HEK293 (cell line): Measurements from ENCODE around the gene LRP3.

Experiments
- HOXD13 ChIP-seq: sonication (generic); formaldehyde crosslinking; IDR thresholded peaks from 2 replicates; pipeline ENCODE4 v1.8.0; 2022; ENCODE audit warnings: missing genetic modification reagents, borderline replicate concordance
- ZNF274 ChIP-seq, 2 experiments: fragments of 200-500 bp in 1 of 2; fragments of 450-650 bp in 1 of 2; sonication (Bioruptor generic) in 1 of 2; formaldehyde crosslinking in 1 of 2; IDR thresholded peaks; 2 replicates each; pipeline versions ENCODE4 v1.5.1 to v1.6.1; 2014 to 2016; ENCODE audit warnings: borderline replicate concordance in 1 of 2, inconsistent platforms in 1 of 2, low read length in 1 of 2, missing biosample characterization in 1 of 2, missing genetic modification characterization in 1 of 2
- ZNF292 ChIP-seq: fragments of 450-650 bp; formaldehyde crosslinking; IDR thresholded peaks from 2 replicates; pipeline ENCODE4 v1.5.1; 2016; ENCODE audit warnings: low read depth, missing biosample characterization, missing genetic modification characterization, borderline replicate concordance
- ZNF558 ChIP-seq: fragments of 450-650 bp; formaldehyde crosslinking; IDR thresholded peaks from 2 replicates; pipeline ENCODE4 v1.5.1; 2016; ENCODE audit warnings: missing biosample characterization, missing genetic modification characterization
- ZNF792 ChIP-seq: fragments of 450-650 bp; formaldehyde crosslinking; IDR thresholded peaks from 2 replicates; pipeline ENCODE4 v1.5.1; 2016; ENCODE audit warnings: missing biosample characterization, missing genetic modification characterization
- TF ChIP-seq, protein P1 (sequence below): fragments of 450-650 bp; formaldehyde crosslinking; IDR thresholded peaks from 2 replicates; pipeline ENCODE4 v1.5.1; 2016; ENCODE audit warnings: missing biosample characterization, missing genetic modification characterization, low read depth
- TF ChIP-seq, protein P2 (sequence below): fragments of 450-650 bp; formaldehyde crosslinking; IDR thresholded peaks from 2 replicates; pipeline ENCODE4 v1.5.1; 2016; ENCODE audit warnings: missing biosample characterization, missing genetic modification characterization
- TF ChIP-seq, protein P3 (sequence below): fragments of 450-650 bp; formaldehyde crosslinking; IDR thresholded peaks from 2 replicates; pipeline ENCODE4 v1.5.1; 2017; ENCODE audit warnings: missing biosample characterization, missing genetic modification characterization
- TF ChIP-seq, protein P4 (sequence below): fragments of 450-650 bp; formaldehyde crosslinking; IDR thresholded peaks from 2 replicates; pipeline ENCODE4 v1.5.1; 2016; ENCODE audit warnings: missing biosample characterization, missing genetic modification characterization
- TF ChIP-seq, protein P5 (sequence below): fragments of 450-650 bp; formaldehyde crosslinking; IDR thresholded peaks from 2 replicates; pipeline ENCODE4 v1.5.1; 2016; ENCODE audit warnings: missing biosample characterization, missing genetic modification characterization, borderline replicate concordance
- TF ChIP-seq, protein P6 (sequence below): fragments of 450-650 bp; formaldehyde crosslinking; IDR thresholded peaks from 2 replicates; pipeline ENCODE4 v1.5.1; 2016; ENCODE audit warnings: missing biosample characterization, missing genetic modification characterization

DNA sequence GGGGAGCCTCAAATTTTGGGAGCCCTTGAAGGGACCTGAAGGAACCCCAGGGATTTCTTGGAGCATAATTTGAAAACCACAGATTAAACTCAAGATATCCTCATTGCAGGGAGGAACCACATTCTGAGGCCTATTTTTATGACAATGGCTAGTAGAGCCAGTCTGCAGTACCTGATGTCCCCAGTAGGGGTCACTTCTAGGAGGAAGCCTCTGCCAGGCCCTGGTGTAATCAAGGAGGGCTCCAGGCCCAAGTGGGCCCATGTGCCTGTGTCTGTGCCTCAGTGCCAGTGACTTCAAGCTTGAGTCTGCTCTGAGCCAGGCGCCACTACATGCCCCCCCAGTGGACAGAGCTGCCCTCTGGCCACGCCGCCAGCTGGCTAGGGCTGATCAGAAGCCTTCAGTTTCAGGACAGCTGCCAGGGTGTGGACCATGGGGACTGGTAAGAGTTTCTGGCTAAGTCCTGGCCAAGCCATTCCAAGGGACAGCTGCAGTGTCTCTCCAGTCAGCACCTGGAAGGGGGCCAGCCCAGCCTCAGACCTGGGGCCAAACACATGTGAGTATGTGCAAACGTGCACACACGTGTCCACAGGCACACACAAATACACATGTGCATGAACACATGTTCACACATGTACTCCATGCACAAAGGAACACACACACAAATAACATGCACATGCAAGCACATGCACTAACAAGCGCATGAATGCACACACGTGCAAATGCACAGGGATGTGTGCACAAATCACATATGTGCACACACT lies 52.0 kb downstream of the LRP3 start:
- TF ChIP-seq, protein P1, sequence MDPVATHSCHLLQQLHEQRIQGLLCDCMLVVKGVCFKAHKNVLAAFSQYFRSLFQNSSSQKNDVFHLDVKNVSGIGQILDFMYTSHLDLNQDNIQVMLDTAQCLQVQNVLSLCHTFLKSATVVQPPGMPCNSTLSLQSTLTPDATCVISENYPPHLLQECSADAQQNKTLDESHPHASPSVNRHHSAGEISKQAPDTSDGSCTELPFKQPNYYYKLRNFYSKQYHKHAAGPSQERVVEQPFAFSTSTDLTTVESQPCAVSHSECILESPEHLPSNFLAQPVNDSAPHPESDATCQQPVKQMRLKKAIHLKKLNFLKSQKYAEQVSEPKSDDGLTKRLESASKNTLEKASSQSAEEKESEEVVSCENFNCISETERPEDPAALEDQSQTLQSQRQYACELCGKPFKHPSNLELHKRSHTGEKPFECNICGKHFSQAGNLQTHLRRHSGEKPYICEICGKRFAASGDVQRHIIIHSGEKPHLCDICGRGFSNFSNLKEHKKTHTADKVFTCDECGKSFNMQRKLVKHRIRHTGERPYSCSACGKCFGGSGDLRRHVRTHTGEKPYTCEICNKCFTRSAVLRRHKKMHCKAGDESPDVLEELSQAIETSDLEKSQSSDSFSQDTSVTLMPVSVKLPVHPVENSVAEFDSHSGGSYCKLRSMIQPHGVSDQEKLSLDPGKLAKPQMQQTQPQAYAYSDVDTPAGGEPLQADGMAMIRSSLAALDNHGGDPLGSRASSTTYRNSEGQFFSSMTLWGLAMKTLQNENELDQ (tag by site-specific recombination) = no peak
- TF ChIP-seq HOXD13 (no peak), ZNF792 (tag by site-specific recombination) (no peak), ZNF274 (IDR thresholded peaks at IDR 0.05; ENCODE audit: low read length) (no peak), ZNF274 (tag by site-specific recombination; IDR thresholded peaks at IDR 0.05; ENCODE audit: borderline replicate concordance) (no peak), ZNF292 (tag by site-specific recombination) (no peak), ZNF558 (tag by site-specific recombination) (no peak)
- TF ChIP-seq, protein P2, sequence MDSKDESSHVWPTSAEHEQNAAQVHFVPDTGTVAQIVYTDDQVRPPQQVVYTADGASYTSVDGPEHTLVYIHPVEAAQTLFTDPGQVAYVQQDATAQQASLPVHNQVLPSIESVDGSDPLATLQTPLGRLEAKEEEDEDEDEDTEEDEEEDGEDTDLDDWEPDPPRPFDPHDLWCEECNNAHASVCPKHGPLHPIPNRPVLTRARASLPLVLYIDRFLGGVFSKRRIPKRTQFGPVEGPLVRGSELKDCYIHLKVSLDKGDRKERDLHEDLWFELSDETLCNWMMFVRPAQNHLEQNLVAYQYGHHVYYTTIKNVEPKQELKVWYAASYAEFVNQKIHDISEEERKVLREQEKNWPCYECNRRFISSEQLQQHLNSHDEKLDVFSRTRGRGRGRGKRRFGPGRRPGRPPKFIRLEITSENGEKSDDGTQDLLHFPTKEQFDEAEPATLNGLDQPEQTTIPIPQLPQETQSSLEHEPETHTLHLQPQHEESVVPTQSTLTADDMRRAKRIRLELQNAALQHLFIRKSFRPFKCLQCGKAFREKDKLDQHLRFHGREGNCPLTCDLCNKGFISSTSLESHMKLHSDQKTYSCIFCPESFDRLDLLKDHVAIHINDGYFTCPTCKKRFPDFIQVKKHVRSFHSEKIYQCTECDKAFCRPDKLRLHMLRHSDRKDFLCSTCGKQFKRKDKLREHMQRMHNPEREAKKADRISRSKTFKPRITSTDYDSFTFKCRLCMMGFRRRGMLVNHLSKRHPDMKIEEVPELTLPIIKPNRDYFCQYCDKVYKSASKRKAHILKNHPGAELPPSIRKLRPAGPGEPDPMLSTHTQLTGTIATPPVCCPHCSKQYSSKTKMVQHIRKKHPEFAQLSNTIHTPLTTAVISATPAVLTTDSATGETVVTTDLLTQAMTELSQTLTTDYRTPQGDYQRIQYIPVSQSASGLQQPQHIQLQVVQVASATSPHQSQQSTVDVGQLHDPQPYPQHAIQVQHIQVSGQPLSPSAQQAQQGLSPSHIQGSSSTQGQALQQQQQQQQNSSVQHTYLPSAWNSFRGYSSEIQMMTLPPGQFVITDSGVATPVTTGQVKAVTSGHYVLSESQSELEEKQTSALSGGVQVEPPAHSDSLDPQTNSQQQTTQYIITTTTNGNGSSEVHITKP (tag by site-specific recombination) = no peak
- TF ChIP-seq, protein P3, sequence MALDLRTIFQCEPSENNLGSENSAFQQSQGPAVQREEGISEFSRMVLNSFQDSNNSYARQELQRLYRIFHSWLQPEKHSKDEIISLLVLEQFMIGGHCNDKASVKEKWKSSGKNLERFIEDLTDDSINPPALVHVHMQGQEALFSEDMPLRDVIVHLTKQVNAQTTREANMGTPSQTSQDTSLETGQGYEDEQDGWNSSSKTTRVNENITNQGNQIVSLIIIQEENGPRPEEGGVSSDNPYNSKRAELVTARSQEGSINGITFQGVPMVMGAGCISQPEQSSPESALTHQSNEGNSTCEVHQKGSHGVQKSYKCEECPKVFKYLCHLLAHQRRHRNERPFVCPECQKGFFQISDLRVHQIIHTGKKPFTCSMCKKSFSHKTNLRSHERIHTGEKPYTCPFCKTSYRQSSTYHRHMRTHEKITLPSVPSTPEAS (tag by site-specific recombination) = peak; percentile 83
- TF ChIP-seq, protein P4, sequence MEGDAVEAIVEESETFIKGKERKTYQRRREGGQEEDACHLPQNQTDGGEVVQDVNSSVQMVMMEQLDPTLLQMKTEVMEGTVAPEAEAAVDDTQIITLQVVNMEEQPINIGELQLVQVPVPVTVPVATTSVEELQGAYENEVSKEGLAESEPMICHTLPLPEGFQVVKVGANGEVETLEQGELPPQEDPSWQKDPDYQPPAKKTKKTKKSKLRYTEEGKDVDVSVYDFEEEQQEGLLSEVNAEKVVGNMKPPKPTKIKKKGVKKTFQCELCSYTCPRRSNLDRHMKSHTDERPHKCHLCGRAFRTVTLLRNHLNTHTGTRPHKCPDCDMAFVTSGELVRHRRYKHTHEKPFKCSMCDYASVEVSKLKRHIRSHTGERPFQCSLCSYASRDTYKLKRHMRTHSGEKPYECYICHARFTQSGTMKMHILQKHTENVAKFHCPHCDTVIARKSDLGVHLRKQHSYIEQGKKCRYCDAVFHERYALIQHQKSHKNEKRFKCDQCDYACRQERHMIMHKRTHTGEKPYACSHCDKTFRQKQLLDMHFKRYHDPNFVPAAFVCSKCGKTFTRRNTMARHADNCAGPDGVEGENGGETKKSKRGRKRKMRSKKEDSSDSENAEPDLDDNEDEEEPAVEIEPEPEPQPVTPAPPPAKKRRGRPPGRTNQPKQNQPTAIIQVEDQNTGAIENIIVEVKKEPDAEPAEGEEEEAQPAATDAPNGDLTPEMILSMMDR (tag by site-specific recombination) = peak; percentile 69
- TF ChIP-seq, protein P5, sequence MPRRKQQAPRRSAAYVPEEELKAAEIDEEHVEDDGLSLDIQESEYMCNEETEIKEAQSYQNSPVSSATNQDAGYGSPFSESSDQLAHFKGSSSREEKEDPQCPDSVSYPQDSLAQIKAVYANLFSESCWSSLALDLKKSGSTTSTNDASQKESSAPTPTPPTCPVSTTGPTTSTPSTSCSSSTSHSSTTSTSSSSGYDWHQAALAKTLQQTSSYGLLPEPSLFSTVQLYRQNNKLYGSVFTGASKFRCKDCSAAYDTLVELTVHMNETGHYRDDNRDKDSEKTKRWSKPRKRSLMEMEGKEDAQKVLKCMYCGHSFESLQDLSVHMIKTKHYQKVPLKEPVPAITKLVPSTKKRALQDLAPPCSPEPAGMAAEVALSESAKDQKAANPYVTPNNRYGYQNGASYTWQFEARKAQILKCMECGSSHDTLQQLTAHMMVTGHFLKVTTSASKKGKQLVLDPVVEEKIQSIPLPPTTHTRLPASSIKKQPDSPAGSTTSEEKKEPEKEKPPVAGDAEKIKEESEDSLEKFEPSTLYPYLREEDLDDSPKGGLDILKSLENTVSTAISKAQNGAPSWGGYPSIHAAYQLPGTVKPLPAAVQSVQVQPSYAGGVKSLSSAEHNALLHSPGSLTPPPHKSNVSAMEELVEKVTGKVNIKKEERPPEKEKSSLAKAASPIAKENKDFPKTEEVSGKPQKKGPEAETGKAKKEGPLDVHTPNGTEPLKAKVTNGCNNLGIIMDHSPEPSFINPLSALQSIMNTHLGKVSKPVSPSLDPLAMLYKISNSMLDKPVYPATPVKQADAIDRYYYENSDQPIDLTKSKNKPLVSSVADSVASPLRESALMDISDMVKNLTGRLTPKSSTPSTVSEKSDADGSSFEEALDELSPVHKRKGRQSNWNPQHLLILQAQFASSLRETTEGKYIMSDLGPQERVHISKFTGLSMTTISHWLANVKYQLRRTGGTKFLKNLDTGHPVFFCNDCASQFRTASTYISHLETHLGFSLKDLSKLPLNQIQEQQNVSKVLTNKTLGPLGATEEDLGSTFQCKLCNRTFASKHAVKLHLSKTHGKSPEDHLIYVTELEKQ (tag by site-specific recombination) = no peak
- TF ChIP-seq, protein P6, sequence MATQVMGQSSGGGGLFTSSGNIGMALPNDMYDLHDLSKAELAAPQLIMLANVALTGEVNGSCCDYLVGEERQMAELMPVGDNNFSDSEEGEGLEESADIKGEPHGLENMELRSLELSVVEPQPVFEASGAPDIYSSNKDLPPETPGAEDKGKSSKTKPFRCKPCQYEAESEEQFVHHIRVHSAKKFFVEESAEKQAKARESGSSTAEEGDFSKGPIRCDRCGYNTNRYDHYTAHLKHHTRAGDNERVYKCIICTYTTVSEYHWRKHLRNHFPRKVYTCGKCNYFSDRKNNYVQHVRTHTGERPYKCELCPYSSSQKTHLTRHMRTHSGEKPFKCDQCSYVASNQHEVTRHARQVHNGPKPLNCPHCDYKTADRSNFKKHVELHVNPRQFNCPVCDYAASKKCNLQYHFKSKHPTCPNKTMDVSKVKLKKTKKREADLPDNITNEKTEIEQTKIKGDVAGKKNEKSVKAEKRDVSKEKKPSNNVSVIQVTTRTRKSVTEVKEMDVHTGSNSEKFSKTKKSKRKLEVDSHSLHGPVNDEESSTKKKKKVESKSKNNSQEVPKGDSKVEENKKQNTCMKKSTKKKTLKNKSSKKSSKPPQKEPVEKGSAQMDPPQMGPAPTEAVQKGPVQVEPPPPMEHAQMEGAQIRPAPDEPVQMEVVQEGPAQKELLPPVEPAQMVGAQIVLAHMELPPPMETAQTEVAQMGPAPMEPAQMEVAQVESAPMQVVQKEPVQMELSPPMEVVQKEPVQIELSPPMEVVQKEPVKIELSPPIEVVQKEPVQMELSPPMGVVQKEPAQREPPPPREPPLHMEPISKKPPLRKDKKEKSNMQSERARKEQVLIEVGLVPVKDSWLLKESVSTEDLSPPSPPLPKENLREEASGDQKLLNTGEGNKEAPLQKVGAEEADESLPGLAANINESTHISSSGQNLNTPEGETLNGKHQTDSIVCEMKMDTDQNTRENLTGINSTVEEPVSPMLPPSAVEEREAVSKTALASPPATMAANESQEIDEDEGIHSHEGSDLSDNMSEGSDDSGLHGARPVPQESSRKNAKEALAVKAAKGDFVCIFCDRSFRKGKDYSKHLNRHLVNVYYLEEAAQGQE (tag by site-specific recombination) = no peak
